HG02571 (cell line): Measurements from ENCODE around the gene SEC22A.

Experiments used
- ATAC-seq: cut with Tn5 transposase; IDR thresholded peaks from one replicate; pipeline ENCODE4 v1.9.1; 2021; ENCODE audit warnings: mild to moderate bottlenecking, moderate library complexity; ENCODE audit not compliant: unreplicated experiment

SEC22A gene

GRCh38 chr3:123286308-123287023, 84.7 kb downstream of the SEC22A start:
- ATAC-seq, result no peak

- no peak for ATAC-seq
These were observed 85.6 kb downstream of the SEC22A start for GRCh38 chr3:123287051-123287961.

GRCh38 chr3:123287962-123288302, 86.2 kb downstream of the SEC22A start:
- no peak for ATAC-seq

- no peak for ATAC-seq
These were observed 87.8 kb downstream of the SEC22A start for GRCh38 chr3:123289391-123290106.

- ATAC-seq, result no peak
These were observed 88.6 kb downstream of the SEC22A start for GRCh38 chr3:123290107-123290930.

- no peak for ATAC-seq
These were observed 89.2 kb downstream of the SEC22A start for GRCh38 chr3:123290962-123291361.

- ATAC-seq, result no peak
These were observed 89.7 kb downstream of the SEC22A start for GRCh38 chr3:123291404-123291803.

GRCh38 chr3:123292321-123293310, 90.9 kb downstream of the SEC22A start:
- ATAC-seq, result no peak

GRCh38 chr3:123294296-123294938, 92.7 kb downstream of the SEC22A start:
- ATAC-seq, result no peak

- ATAC-seq, result no peak
These were observed 93.6 kb downstream of the SEC22A start for GRCh38 chr3:123295171-123295900.

GRCh38 chr3:123295901-123296250, 94.1 kb downstream of the SEC22A start:
- no peak for ATAC-seq

- ATAC-seq, result no peak
These were observed 94.5 kb downstream of the SEC22A start for GRCh38 chr3:123296261-123296660.

- ATAC-seq, result no peak
These were observed 95.3 kb downstream of the SEC22A start for GRCh38 chr3:123296836-123297626.

- no peak for ATAC-seq
These were observed 95.8 kb downstream of the SEC22A start for GRCh38 chr3:123297627-123297899.

GRCh38 chr3:123298903-123299302, 97.2 kb downstream of the SEC22A start:
- ATAC-seq, result no peak

GRCh38 chr3:123299581-123299980, 97.8 kb downstream of the SEC22A start:
- no peak for ATAC-seq

- no peak for ATAC-seq
These were observed 98.3 kb downstream of the SEC22A start for GRCh38 chr3:123300056-123300455.

GRCh38 chr3:123300583-123300982, 98.8 kb downstream of the SEC22A start:
- no peak for ATAC-seq
